Esophagus muscularis mucosa (tissue), 4 donors: ENCODE results near the gene ADRB2. TPM values are rescaled to one million over a fixed set of nuclear protein-coding genes. Genes with fewer than 3 reads are reported as not detected.
"Not testable (repeated sequence)": the region's sequence is repeated elsewhere in the genome, so short reads cannot be mapped to it uniquely, and the experiment has no call there.

Experiments
- DNase-seq: peaks from one replicate; pipeline ENCODE4 v3.0.0-alpha.2; 2017; ENCODE audit errors: extremely low spot score
- H3K27ac ChIP-seq, 4 donors: fragments of 200-600 bp; sonication (generic); replicated peaks in 1 of 4; 1 replicate in 3 of 4; 2 replicates in 1 of 4; pipeline ENCODE4 v1.5.1; 2016 to 2019; ENCODE audit warnings: mild to moderate bottlenecking in 1 of 4
- H3K27me3 ChIP-seq, 4 donors: fragments of 200-600 bp; sonication (generic); one replicate each; pipeline versions ENCODE4 v1.5.1 to v1.6.0; 2016 to 2019
- H3K36me3 ChIP-seq, 4 donors: fragments of 200-600 bp; sonication (generic); one replicate each; pipeline ENCODE4 v1.5.1; 2016 to 2019
- H3K4me1 ChIP-seq, 4 donors: fragments of 200-600 bp; sonication (generic); one replicate each; pipeline ENCODE4 v1.5.1; 2016 to 2019
- H3K4me3 ChIP-seq, 4 donors: fragments of 200-600 bp; sonication (generic); 1 replicate in 2 of 4; 2 replicates in 2 of 4; pipeline ENCODE4 v1.5.1; 2016 to 2019; ENCODE audit warnings: mild to moderate bottlenecking in 4 of 4, moderate library complexity in 1 of 4
- H3K9me3 ChIP-seq, 4 donors: fragments of 200-600 bp; sonication (generic); 1 replicate in 3 of 4; 2 replicates in 1 of 4; pipeline ENCODE4 v1.5.1; 2016 to 2019
- CTCF ChIP-seq, 3 experiments: fragments of 200-600 bp in 2 of 3; fragments of 450-650 bp in 1 of 3; sonication (generic) in 2 of 3; IDR thresholded peaks; one replicate each; pipeline ENCODE4 v1.5.1; 2017 to 2019; ENCODE audit warnings: antibody characterized with exemption in 3 of 3, mild to moderate bottlenecking in 2 of 3, moderate library complexity in 1 of 3
- EP300 ChIP-seq: sonication (generic); formaldehyde crosslinking; IDR thresholded peaks from one replicate; pipeline ENCODE4 v1.6.1; 2017; ENCODE audit warnings: antibody characterized with exemption
- POLR2A ChIP-seq: fragments of 450-650 bp; IDR thresholded peaks from one replicate; pipeline ENCODE4 v1.6.1; 2017; ENCODE audit warnings: antibody characterized with exemption, moderate library complexity, mild to moderate bottlenecking, low read depth
- POLR2AphosphoS5 ChIP-seq, 2 donors: sonication (generic); formaldehyde crosslinking; IDR thresholded peaks; one replicate each; pipeline ENCODE4 v1.6.1; 2017; ENCODE audit warnings: antibody characterized with exemption in 2 of 2
- WGBS: methylation state at CpG from one replicate; pipeline ENCODE4 v1.1.5; 2018; 5-methylcytosine and 5-hydroxymethylcytosine counted together
- intact Hi-C: fragments of 100-400 bp; cut with DNase I; formaldehyde crosslinking; loops from one replicate; pipeline ENCODE4 v1.15.1; 2023
- total RNA-seq, 4 donors: library from RNA; depleted of rRNA; stranded (reverse); fragments of >200 nt; gene quantifications; one replicate each; pipeline versions ENCODE4 v1.1.0 to v1.2.1, GENCODE V29; 2016

ADRB2 gene
- total RNA-seq, 4 donors from 2014 or later: 4.2 to 6.1 (median 4.9) TPM

- H3K36me3 ChIP-seq: no peaks in the 10 kb centered on the region
- DNase-seq: peak; percentile 82
- H3K4me3 ChIP-seq: no peak overlapping the region
- WGBS: 93% methylated on average over 5 of the region's 5 CpGs
- H3K4me1 ChIP-seq: peaks cover 6 to 25% (median 16%) of the 10 kb centered on the region in 4 donors
- H3K27me3 ChIP-seq: no peaks in the 10 kb centered on the region
- no peak for TF ChIP-seq CTCF (IDR thresholded peaks at IDR 0.05)
- no peak for TF ChIP-seq POLR2AphosphoS5 (IDR thresholded peaks at IDR 0.05)
- TF ChIP-seq POLR2A: no peak
- no peak for TF ChIP-seq EP300
- no peaks in the 10 kb centered on the region for H3K9me3 ChIP-seq
- intact Hi-C loops: no loop called here
- H3K27ac ChIP-seq: no peak overlapping the region
These were observed 46.7 kb downstream of the ADRB2 start for GRCh38 chr5:148873120-148873519.

GRCh38 chr5:148873690-148874485 lies 47.5 kb downstream of the ADRB2 start:
- DNase-seq: peak; percentile 83
- Histone ChIP-seq H3K9me3 (no peaks in the 10 kb centered on the region), H3K27ac (peak overlapping the region in 1 of 4 donors; percentile 3), H3K27me3 (no peaks in the 10 kb centered on the region), H3K4me1 (peaks cover 6 to 25% (median 16%) of the 10 kb centered on the region in 4 donors), H3K36me3 (no peaks in the 10 kb centered on the region), H3K4me3 (no peak overlapping the region)
- WGBS: 69% methylated on average over 3 of the region's 3 CpGs
- TF ChIP-seq EP300 (no peak), POLR2A (no peak), CTCF (IDR thresholded peaks at IDR 0.05) (no peak), POLR2AphosphoS5 (IDR thresholded peaks at IDR 0.05) (no peak)
- intact Hi-C loops: no loop called here

- peak; percentile 45 for DNase-seq
- TF ChIP-seq CTCF (IDR thresholded peaks at IDR 0.05) (no peak), EP300 (no peak), POLR2A (no peak)
- 66% methylated on average over 4 of the region's 4 CpGs for WGBS
- Histone ChIP-seq H3K36me3 (no peaks in the 10 kb centered on the region), H3K4me3 (no peak overlapping the region), H3K27me3 (no peaks in the 10 kb centered on the region), H3K27ac (no peak overlapping the region), H3K4me1 (peaks cover 6 to 25% (median 16%) of the 10 kb centered on the region in 4 donors), H3K9me3 (no peaks in the 10 kb centered on the region)
- intact Hi-C loops: no loop called here
These were observed 48.9 kb downstream of the ADRB2 start for GRCh38 chr5:148875205-148875875.

- H3K4me1 ChIP-seq: peaks cover 6 to 25% (median 16%) of the 10 kb centered on the region in 4 donors
- WGBS: 88% methylated on average over 5 of the region's 5 CpGs
- H3K4me3 ChIP-seq, intact Hi-C loops, DNase-seq, H3K27ac ChIP-seq, H3K36me3 ChIP-seq, H3K9me3 ChIP-seq, H3K27me3 ChIP-seq: not testable (repeated sequence)
These were observed 51.0 kb downstream of the ADRB2 start for GRCh38 chr5:148877436-148877835.

Other genes with a start within 250 kb of the ADRB2 start
- under 1 TPM in 2 of 4 donors, not detected in 2; 0.23 to 0.42 TPM for gene HTR4, start 172.1 kb upstream of the ADRB2 start, total RNA-seq
- gene SH3TC2, start 236.5 kb downstream of the ADRB2 start, total RNA-seq: 1 to 10 TPM in 3 of 4 donors, under 1 TPM in 1; 0.84 to 2.4 (median 1.7) TPM